ENCODE measurements around the gene APBB2. TPM values are rescaled to one million over a fixed set of nuclear protein-coding genes. Genes with fewer than 3 reads are reported as not detected.
"Not testable (repeated sequence)": the region's sequence is repeated elsewhere in the genome, so short reads cannot be mapped to it uniquely, and the experiment has no call there.

APBB2 gene
- polyA plus RNA-seq, 4 donors = 53.4 to 101 (median 54.3) TPM

- DNase-seq (ENCODE audit: low read depth in 4 of 4, low spot score in 3 of 4) = no peak
These were observed 54.1 kb downstream of the APBB2 start for GRCh38 chr4:41160012-41160789.

GRCh38 chr4:41158756-41159155, 55.6 kb downstream of the APBB2 start:
- no peak for DNase-seq (ENCODE audit: low read depth in 4 of 4, low spot score in 3 of 4)

- no peak for DNase-seq (ENCODE audit: low read depth in 4 of 4, low spot score in 3 of 4)
These were observed 56.1 kb downstream of the APBB2 start for GRCh38 chr4:41158274-41158673.

- no peak for DNase-seq (ENCODE audit: low read depth in 4 of 4, low spot score in 3 of 4)
These were observed 57.3 kb downstream of the APBB2 start for GRCh38 chr4:41157009-41157408.

GRCh38 chr4:41156574-41156973, 57.8 kb downstream of the APBB2 start:
- DNase-seq (ENCODE audit: low read depth in 4 of 4, low spot score in 3 of 4) = no peak

- DNase-seq (ENCODE audit: low read depth in 4 of 4, low spot score in 3 of 4) = no peak
These were observed 59.0 kb downstream of the APBB2 start for GRCh38 chr4:41155194-41155830.

GRCh38 chr4:41154814-41155177, 59.5 kb downstream of the APBB2 start:
- DNase-seq (ENCODE audit: low read depth in 4 of 4, low spot score in 3 of 4) = no peak

- no peak for DNase-seq (ENCODE audit: low read depth in 4 of 4, low spot score in 3 of 4)
These were observed 60.1 kb downstream of the APBB2 start for GRCh38 chr4:41154010-41154813.

- DNase-seq (ENCODE audit: low read depth in 4 of 4, low spot score in 3 of 4) = no peak
These were observed 63.9 kb downstream of the APBB2 start for GRCh38 chr4:41150401-41150800.

GRCh38 chr4:41149568-41149967, 64.8 kb downstream of the APBB2 start:
- DNase-seq (ENCODE audit: low read depth in 4 of 4, low spot score in 3 of 4) = not testable (repeated sequence)

- no peak for DNase-seq (ENCODE audit: low read depth in 4 of 4, low spot score in 3 of 4)
These were observed 65.4 kb downstream of the APBB2 start for GRCh38 chr4:41148931-41149330.

GRCh38 chr4:41148292-41148691, 66.0 kb downstream of the APBB2 start:
- DNase-seq (ENCODE audit: low read depth in 4 of 4, low spot score in 3 of 4) = no peak

GRCh38 chr4:41147570-41147969, 66.8 kb downstream of the APBB2 start:
- not testable (repeated sequence) for DNase-seq (ENCODE audit: low read depth in 4 of 4, low spot score in 3 of 4)

- DNase-seq (ENCODE audit: low read depth in 4 of 4, low spot score in 3 of 4) = no peak
These were observed 67.4 kb downstream of the APBB2 start for GRCh38 chr4:41146716-41147506.

GRCh38 chr4:41146196-41146595, 68.1 kb downstream of the APBB2 start:
- no peak for DNase-seq (ENCODE audit: low read depth in 4 of 4, low spot score in 3 of 4)

- no peak for DNase-seq (ENCODE audit: low read depth in 4 of 4, low spot score in 3 of 4)
These were observed 68.7 kb downstream of the APBB2 start for GRCh38 chr4:41145571-41146078.

- no peak for DNase-seq (ENCODE audit: low read depth in 4 of 4, low spot score in 3 of 4)
These were observed 69.5 kb downstream of the APBB2 start for GRCh38 chr4:41144812-41145211.

- no peak for DNase-seq (ENCODE audit: low read depth in 4 of 4, low spot score in 3 of 4)
These were observed 70.3 kb downstream of the APBB2 start for GRCh38 chr4:41144040-41144379.

- peak in 1 of 4 donors; percentile 54 for DNase-seq (ENCODE audit: low read depth in 4 of 4, low spot score in 3 of 4)
These were observed 70.9 kb downstream of the APBB2 start for GRCh38 chr4:41143311-41144039.
